IPS-NIHi7 (cell line): Measurements from ENCODE around the gene EXTL1.

Experiments used
- DNase-seq: peaks from one replicate; pipeline ENCODE4 v3.0.0; 2012; ENCODE audit warnings: mixed read lengths; ENCODE audit errors: extremely low spot score

EXTL1 gene

GRCh38 chr1:26070296-26070962, 48.9 kb downstream of the EXTL1 start:
- DNase-seq = no peak

GRCh38 chr1:26070963-26071342, 49.4 kb downstream of the EXTL1 start:
- DNase-seq = no peak

- DNase-seq = no peak
Measured at GRCh38 chr1:26072305-26072704, 50.7 kb downstream of the EXTL1 start.

- DNase-seq = no peak
Measured at GRCh38 chr1:26075421-26076144, 54.0 kb downstream of the EXTL1 start.

- no peak for DNase-seq
Measured at GRCh38 chr1:26077524-26077923, 55.9 kb downstream of the EXTL1 start.

GRCh38 chr1:26078286-26079177, 57.0 kb downstream of the EXTL1 start:
- no peak for DNase-seq

- no peak for DNase-seq
Measured at GRCh38 chr1:26079178-26079563, 57.6 kb downstream of the EXTL1 start.

GRCh38 chr1:26079960-26080814, 58.6 kb downstream of the EXTL1 start:
- no peak for DNase-seq

GRCh38 chr1:26081267-26082019, 59.9 kb downstream of the EXTL1 start:
- DNase-seq = no peak

GRCh38 chr1:26082020-26082350, 60.4 kb downstream of the EXTL1 start:
- DNase-seq = no peak

- no peak for DNase-seq
Measured at GRCh38 chr1:26083208-26083607, 61.6 kb downstream of the EXTL1 start.

- DNase-seq = no peak
Measured at GRCh38 chr1:26084091-26084561, 62.6 kb downstream of the EXTL1 start.

- no peak for DNase-seq
Measured at GRCh38 chr1:26084844-26085243, 63.3 kb downstream of the EXTL1 start.
